PC-3 (cell line): Measurements from ENCODE around the gene PACSIN2.

Experiments
- EZH2 ChIP-seq: fragments of 300-600 bp; sonication (generic); IDR thresholded peaks from one replicate; pipeline ENCODE4 v1.6.1; 2017; ENCODE audit warnings: antibody characterized with exemption, mild to moderate bottlenecking, low read length; ENCODE audit not compliant: unreplicated experiment
- EZH2phosphoT487 ChIP-seq: fragments of 300-600 bp; sonication (generic); IDR thresholded peaks from 2 replicates; pipeline ENCODE4 v1.6.1; 2018; ENCODE audit warnings: mild to moderate bottlenecking, antibody characterized with exemption, low read length, borderline replicate concordance
- TF ChIP-seq, protein P1 (sequence below): fragments of 300-600 bp; sonication (generic); conservative IDR thresholded peaks from 2 replicates; pipeline ENCODE4 v1.5.1; 2017; ENCODE audit warnings: antibody characterized with exemption, low read depth, mild to moderate bottlenecking, low read length

DNA sequence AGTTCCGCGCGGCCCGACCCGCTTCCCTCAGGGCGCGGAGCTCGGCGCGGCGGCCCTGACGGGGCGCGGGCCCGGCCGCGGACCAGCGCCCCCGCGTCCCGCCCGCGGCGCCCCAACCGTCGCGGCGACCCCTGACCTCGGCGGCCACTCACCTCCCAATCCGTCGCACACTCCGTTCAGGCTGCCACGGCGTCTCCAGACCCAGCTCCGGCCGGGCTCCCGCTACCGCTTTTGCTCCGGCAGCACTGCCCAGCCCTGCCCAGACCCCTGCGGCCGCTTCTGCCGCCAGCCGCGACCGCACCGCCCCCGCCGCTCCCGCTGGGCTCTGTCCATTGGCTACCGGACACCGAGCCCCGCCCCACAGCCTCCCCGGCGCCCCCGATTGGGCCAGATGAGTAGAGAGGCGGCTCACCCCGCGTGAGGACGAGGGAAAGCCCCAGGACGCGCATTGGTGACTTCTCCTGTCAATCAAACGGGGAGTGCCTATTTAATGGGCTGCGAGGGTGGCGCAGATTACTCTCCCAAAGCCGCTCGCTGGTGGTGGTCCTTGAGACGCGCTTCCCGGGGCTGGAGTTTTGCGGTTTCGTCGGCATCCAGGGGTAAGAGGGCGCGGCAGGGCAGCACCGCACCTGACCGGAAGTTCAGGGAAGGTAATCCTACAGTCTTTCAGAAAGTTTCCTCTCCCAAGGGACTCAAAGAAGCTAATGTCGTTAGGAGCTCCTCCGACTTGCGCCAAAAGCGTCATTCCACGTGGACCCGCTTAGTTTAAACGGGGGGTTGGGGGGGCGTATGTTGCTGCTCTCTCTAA is at the start of gene PACSIN2:
- TF ChIP-seq, protein P1, sequence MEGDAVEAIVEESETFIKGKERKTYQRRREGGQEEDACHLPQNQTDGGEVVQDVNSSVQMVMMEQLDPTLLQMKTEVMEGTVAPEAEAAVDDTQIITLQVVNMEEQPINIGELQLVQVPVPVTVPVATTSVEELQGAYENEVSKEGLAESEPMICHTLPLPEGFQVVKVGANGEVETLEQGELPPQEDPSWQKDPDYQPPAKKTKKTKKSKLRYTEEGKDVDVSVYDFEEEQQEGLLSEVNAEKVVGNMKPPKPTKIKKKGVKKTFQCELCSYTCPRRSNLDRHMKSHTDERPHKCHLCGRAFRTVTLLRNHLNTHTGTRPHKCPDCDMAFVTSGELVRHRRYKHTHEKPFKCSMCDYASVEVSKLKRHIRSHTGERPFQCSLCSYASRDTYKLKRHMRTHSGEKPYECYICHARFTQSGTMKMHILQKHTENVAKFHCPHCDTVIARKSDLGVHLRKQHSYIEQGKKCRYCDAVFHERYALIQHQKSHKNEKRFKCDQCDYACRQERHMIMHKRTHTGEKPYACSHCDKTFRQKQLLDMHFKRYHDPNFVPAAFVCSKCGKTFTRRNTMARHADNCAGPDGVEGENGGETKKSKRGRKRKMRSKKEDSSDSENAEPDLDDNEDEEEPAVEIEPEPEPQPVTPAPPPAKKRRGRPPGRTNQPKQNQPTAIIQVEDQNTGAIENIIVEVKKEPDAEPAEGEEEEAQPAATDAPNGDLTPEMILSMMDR = no peak
- TF ChIP-seq EZH2 = no peak
- no peak for TF ChIP-seq EZH2phosphoT487
